Mesenchymal stem cell (in vitro differentiated cells and primary cell): ENCODE measurements around the gene SYT15.
A peak's percentile ranks its signal among the peaks of the same experiment; 100 is the strongest.

ENCODE experiments used
- DNase-seq: peaks from one replicate; pipeline ENCODE4 v3.0.0-alpha.2; 2013
- H2AFZ ChIP-seq: one replicate; pipeline ENCODE4 v1.6.1; 2013; ENCODE audit warnings: low read depth, mild to moderate bottlenecking, control low read depth, inconsistent platforms, low read length, moderate library complexity
- H2AK5ac ChIP-seq: 2 replicates; pipeline ENCODE4 v1.6.1; 2013; ENCODE audit warnings: low read length, moderate library complexity, mild to moderate bottlenecking, inconsistent platforms; ENCODE audit not compliant: severe bottlenecking
- H2BK120ac ChIP-seq: one replicate; pipeline ENCODE4 v1.6.1; 2013; ENCODE audit warnings: low read depth, mild to moderate bottlenecking, inconsistent platforms, low read length, moderate library complexity
- H2BK12ac ChIP-seq, 2 experiments: one replicate each; pipeline ENCODE4 v1.6.1; 2013; ENCODE audit warnings: inconsistent platforms in 2 of 2, low read length in 2 of 2, mild to moderate bottlenecking in 2 of 2, moderate library complexity in 2 of 2, control low read depth in 1 of 2
- H2BK15ac ChIP-seq: one replicate; pipeline ENCODE4 v1.6.1; 2013; ENCODE audit warnings: mild to moderate bottlenecking, low read depth, inconsistent platforms; ENCODE audit not compliant: poor library complexity, severe bottlenecking
- H2BK5ac ChIP-seq: 2 replicates; pipeline ENCODE4 v1.6.1; 2013; ENCODE audit warnings: low read depth, mild to moderate bottlenecking, low read length, control low read depth, inconsistent platforms; ENCODE audit not compliant: poor library complexity, severe bottlenecking
- H3K14ac ChIP-seq, 2 experiments: one replicate each; pipeline ENCODE4 v1.6.1; 2013; ENCODE audit warnings: inconsistent platforms in 2 of 2, low read length in 2 of 2, control low read depth in 1 of 2, mild to moderate bottlenecking in 1 of 2, moderate library complexity in 1 of 2
- H3K18ac ChIP-seq, 2 experiments: one replicate each; pipeline ENCODE4 v1.6.1; 2013; ENCODE audit warnings: inconsistent platforms in 2 of 2, low read length in 2 of 2, control low read depth in 1 of 2, low read depth in 1 of 2, mild to moderate bottlenecking in 1 of 2
- H3K23ac ChIP-seq, 2 experiments: one replicate each; pipeline ENCODE4 v1.6.1; 2013; ENCODE audit warnings: inconsistent platforms in 2 of 2, low read length in 2 of 2, mild to moderate bottlenecking in 2 of 2, moderate library complexity in 2 of 2, control low read depth in 1 of 2
- H3K27ac ChIP-seq: 2 replicates; pipeline ENCODE4 v1.5.1; 2013; ENCODE audit warnings: mild to moderate bottlenecking, moderate library complexity, low read length, control low read depth, inconsistent platforms; ENCODE audit not compliant: poor library complexity, severe bottlenecking
- H3K27me3 ChIP-seq, 2 experiments: 2 replicates each; pipeline versions ENCODE4 v1.6.1 to v1.7.0; 2013; ENCODE audit warnings: low read length in 2 of 2, mild to moderate bottlenecking in 2 of 2, moderate library complexity in 2 of 2, control low read depth in 1 of 2, inconsistent platforms in 1 of 2; ENCODE audit not compliant: control insufficient read depth in 1 of 2, insufficient read depth in 1 of 2
- H3K36me3 ChIP-seq, 2 experiments: 2 replicates each; pipeline versions ENCODE4 v1.6.1 to v1.7.0; 2013; ENCODE audit warnings: low read length in 2 of 2, control low read depth in 1 of 2, inconsistent platforms in 1 of 2, low read depth in 1 of 2, mild to moderate bottlenecking in 1 of 2; ENCODE audit not compliant: insufficient read depth in 2 of 2, control insufficient read depth in 1 of 2
- H3K4ac ChIP-seq, 2 experiments: one replicate each; pipeline ENCODE4 v1.6.1; 2013; ENCODE audit warnings: inconsistent platforms in 2 of 2, low read length in 2 of 2, mild to moderate bottlenecking in 2 of 2, moderate library complexity in 2 of 2, control low read depth in 1 of 2, low read depth in 1 of 2
- H3K4me1 ChIP-seq: 2 replicates; pipeline ENCODE4 v1.6.1; 2013; ENCODE audit warnings: low read depth, low read length, control low read depth; ENCODE audit not compliant: control insufficient read depth, insufficient read depth
- H3K4me2 ChIP-seq: 2 replicates; pipeline ENCODE4 v1.6.1; 2013; ENCODE audit warnings: low read length, mild to moderate bottlenecking, inconsistent platforms; ENCODE audit not compliant: poor library complexity, severe bottlenecking
- H3K4me3 ChIP-seq, 2 experiments: 2 replicates each; pipeline versions ENCODE4 v1.5.1 to v1.7.0; 2013; ENCODE audit warnings: low read length in 2 of 2, mild to moderate bottlenecking in 2 of 2, control low read depth in 1 of 2, low read depth in 1 of 2; ENCODE audit not compliant: insufficient read depth in 1 of 2
- H3K79me1 ChIP-seq: replicated peaks from 2 replicates; pipeline ENCODE4 v1.6.1; 2013; ENCODE audit warnings: mild to moderate bottlenecking, control low read depth, low read length, inconsistent platforms; ENCODE audit not compliant: poor library complexity, severe bottlenecking
- H3K9ac ChIP-seq: 2 replicates; pipeline ENCODE4 v1.7.0; 2013; ENCODE audit warnings: mild to moderate bottlenecking, low read length, moderate library complexity
- H3K9me3 ChIP-seq: 2 replicates; pipeline ENCODE4 v1.7.0; 2013; ENCODE audit warnings: mild to moderate bottlenecking, low read length; ENCODE audit not compliant: control insufficient read depth
- H4K8ac ChIP-seq: one replicate; pipeline ENCODE4 v1.6.1; 2013; ENCODE audit warnings: inconsistent platforms, mild to moderate bottlenecking, low read length, moderate library complexity
- H4K91ac ChIP-seq: one replicate; pipeline ENCODE4 v1.6.1; 2013; ENCODE audit warnings: mild to moderate bottlenecking, low read length, inconsistent platforms
- WGBS: methylation state at CpG from one replicate; pipeline ENCODE4 v1.1.7; 2013; ENCODE audit warnings: mixed read lengths; 5-methylcytosine and 5-hydroxymethylcytosine counted together

SYT15 gene

DNA sequence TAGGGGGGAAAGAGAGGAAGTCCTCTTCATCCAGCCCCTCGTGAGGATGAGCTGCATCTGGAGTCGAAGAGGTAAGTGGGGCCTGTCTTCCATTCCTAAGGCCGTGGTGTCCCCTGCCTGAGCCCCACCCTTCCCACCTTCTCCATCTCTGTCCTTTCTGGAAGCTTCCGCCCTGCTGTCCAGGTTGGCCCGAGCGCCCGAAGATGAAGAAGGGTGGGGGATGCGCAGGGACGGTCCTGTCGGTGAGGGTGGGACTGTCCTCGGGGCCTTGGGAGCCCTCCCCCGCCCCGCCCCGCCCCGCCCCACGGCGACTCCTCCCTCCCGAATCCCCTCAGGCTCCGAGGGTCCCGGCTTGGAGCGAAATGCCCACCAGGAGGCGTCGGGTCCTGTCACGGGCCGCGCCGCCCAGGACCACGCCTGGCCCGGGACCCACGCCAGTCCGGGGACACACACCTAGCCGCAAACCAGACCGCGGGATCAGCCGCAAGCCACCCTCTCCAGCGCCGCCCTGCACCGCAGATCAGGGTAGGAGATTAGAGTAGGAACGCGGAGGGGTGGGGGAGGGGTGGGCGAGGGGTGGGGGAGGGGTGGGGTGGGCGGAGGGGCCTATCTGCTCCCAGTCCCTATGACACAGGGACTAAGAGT lies 37.8 kb upstream of the SYT15 start:
- Histone ChIP-seq H3K23ac (no peak overlapping the region), H3K14ac (no peak overlapping the region), H2BK15ac (no peak overlapping the region), H2BK12ac (peak overlapping the region in 1 of 2 experiments; percentile 49), H4K8ac (peak overlapping the region; percentile 38), H3K4me1 (peaks cover 28% of the 10 kb centered on the region), H3K4me2 (peak overlapping the region; percentile 67), H3K4me3 (peak overlapping the region in 1 of 2 experiments; percentile 65), H2BK5ac (peak overlapping the region; percentile 0), H3K36me3 (peaks cover 0 to 13% of the 10 kb centered on the region in 2 experiments), H2AFZ (no peak overlapping the region), H3K4ac (no peak overlapping the region), H3K9ac (no peak overlapping the region), H3K27me3 (peaks cover 0 to 90% of the 10 kb centered on the region in 2 experiments), H3K18ac (peak overlapping the region in 1 of 2 experiments; percentile 54), H2BK120ac (no peak overlapping the region), H3K79me1 (no peaks in the 10 kb centered on the region), H4K91ac (peak overlapping the region; percentile 16), H3K27ac (peak overlapping the region; percentile 95), H2AK5ac (peak overlapping the region; percentile 98), H3K9me3 (no peaks in the 10 kb centered on the region)
- WGBS, result 11% methylated on average over 25 of the region's 42 CpGs
- DNase-seq, result peak; percentile 24

DNA sequence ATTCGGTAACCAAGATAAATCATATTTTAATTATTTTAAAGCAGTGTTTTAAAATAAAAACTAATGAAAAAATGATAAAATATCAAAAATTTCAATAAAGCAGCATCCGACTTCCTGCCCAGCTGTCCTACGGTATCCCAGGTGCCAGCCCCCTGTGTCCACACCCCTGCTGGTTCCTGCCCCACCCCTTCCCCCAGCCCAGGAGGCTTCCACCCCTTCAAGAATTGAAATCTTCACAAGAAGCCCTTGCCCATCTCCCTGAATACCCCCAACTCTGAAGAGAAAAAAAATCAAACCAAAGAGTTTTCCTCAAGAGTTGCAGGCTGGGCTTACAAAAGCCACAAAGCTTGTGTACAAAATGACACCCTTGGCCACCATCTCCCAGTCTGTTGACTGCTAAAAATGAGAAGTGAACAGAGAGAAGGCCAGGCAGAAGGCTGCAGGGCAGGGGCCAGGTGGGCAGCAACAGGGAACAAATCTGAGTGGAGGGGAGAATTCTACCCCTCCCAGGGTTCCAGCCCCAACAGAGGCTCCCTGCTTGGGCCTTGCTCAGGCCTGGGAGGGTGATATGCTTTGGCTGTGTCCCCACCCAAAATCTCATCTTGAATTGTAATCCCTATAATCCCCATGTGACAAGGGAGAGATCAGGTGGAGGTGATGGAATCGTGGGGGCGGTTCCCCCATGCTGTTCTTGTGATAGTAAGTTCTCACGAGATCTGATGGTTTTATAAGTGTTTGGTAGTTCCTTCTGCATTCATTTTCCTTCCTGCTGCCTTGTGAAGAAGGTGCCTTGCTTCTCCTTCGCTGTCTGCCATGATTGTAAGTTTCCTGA lies 37.0 kb upstream of the SYT15 start:
- Histone ChIP-seq H3K27me3 (peaks cover 0 to 90% of the 10 kb centered on the region in 2 experiments), H3K4ac (no peak overlapping the region), H3K14ac (no peak overlapping the region), H3K79me1 (no peaks in the 10 kb centered on the region), H2BK120ac (no peak overlapping the region), H2BK5ac (no peak overlapping the region), H4K8ac (no peak overlapping the region), H3K36me3 (peaks cover 0 to 18% of the 10 kb centered on the region in 2 experiments), H3K27ac (no peak overlapping the region), H3K18ac (no peak overlapping the region), H3K4me1 (peaks cover 28% of the 10 kb centered on the region), H3K9me3 (no peaks in the 10 kb centered on the region), H2BK12ac (no peak overlapping the region), H4K91ac (no peak overlapping the region), H3K4me3 (no peak overlapping the region), H3K4me2 (peak overlapping the region; percentile 0), H2BK15ac (no peak overlapping the region), H2AK5ac (peak overlapping the region; percentile 41), H3K23ac (no peak overlapping the region), H2AFZ (no peak overlapping the region), H3K9ac (no peak overlapping the region)
- 76% methylated on average over 6 of the region's 7 CpGs for WGBS
- no peak for DNase-seq

DNA sequence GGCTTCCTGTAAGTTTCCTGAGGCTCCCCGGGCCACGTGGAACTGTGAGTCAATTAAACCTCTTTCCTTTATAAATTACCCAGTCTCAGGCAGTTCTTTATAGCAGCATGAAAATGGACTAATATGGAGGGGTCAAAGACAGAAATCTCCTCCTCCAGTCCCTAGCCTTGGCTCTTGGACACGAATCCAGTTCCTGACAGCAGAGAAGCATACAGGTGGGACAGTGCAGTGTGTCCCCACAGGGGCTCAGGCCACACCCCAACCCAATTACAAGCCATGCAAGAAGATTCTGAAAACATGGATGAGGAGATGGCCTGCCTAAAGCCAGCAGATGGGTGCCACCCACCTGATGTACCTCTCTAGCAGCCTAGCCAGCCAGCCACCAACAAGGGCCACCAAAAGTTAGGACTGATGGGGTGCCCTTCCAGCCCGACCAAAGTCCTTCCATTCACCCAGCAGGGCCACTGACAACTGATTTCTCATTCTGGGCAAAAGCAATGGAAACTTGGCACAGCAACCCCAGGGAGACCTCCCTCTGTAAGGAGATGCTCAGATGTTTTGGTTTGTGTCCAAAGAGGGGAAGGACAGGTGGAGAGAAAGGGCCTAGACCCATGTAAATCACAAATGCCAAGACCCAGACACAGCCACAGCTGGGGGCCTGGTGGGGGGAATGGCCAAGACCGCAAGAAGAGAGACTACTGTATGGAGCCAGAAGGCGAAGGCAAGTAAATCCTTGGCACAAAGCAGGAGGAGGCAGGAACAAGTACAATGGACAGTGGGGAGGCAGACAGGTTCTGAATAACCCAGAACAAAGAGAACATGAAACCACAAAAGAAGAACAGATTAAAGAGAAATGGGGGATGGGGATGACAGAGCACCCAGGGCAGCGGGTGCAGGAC lies 36.1 kb upstream of the SYT15 start:
- H3K4me3 ChIP-seq, result no peak overlapping the region
- H4K91ac ChIP-seq, result no peak overlapping the region
- H3K27ac ChIP-seq, result no peak overlapping the region
- no peaks in the 10 kb centered on the region for H3K9me3 ChIP-seq
- no peak overlapping the region for H2BK12ac ChIP-seq
- H2AK5ac ChIP-seq, result peak overlapping the region; percentile 32
- H3K4ac ChIP-seq, result no peak overlapping the region
- H2BK5ac ChIP-seq, result no peak overlapping the region
- no peak overlapping the region for H2BK120ac ChIP-seq
- no peak for DNase-seq
- H3K79me1 ChIP-seq, result no peaks in the 10 kb centered on the region
- no peak overlapping the region for H3K14ac ChIP-seq
- peaks cover 0 to 90% of the 10 kb centered on the region in 2 experiments for H3K27me3 ChIP-seq
- H3K4me2 ChIP-seq, result no peak overlapping the region
- H2BK15ac ChIP-seq, result no peak overlapping the region
- no peak overlapping the region for H3K18ac ChIP-seq
- H3K4me1 ChIP-seq, result peaks cover 25% of the 10 kb centered on the region
- peaks cover 0 to 23% of the 10 kb centered on the region in 2 experiments for H3K36me3 ChIP-seq
- H3K9ac ChIP-seq, result no peak overlapping the region
- 77% methylated on average over 7 of the region's 7 CpGs for WGBS
- H3K23ac ChIP-seq, result no peak overlapping the region
- H4K8ac ChIP-seq, result no peak overlapping the region
- no peak overlapping the region for H2AFZ ChIP-seq
